Measurements from ENCODE around the gene SRC. TPM values are rescaled to one million over a fixed set of nuclear protein-coding genes. Genes with fewer than 3 reads are reported as not detected.

SRC gene
- total RNA-seq, 1 experiment from 2014 or later, result 23.3 TPM

- Histone ChIP-seq H3K4me3 (ENCODE audit: low read depth, low read length, poor library complexity, severe bottlenecking) (no peak overlapping the region), H3K27me3 (replicated peaks; ENCODE audit: insufficient read depth, low read depth, low read length, poor library complexity) (no peaks in the 10 kb centered on the region), H3K4me1 (ENCODE audit: insufficient read depth, low read length, poor library complexity, severe bottlenecking) (no peaks in the 10 kb centered on the region), H3K27ac (ENCODE audit: low read depth, low read length, poor library complexity, severe bottlenecking) (no peak overlapping the region), H3K9me3 (ENCODE audit: low read depth, low read length, poor library complexity, severe bottlenecking) (no peaks in the 10 kb centered on the region), H3K36me3 (ENCODE audit: insufficient read depth, low read length, poor library complexity, severe bottlenecking) (no peaks in the 10 kb centered on the region)
- TF ChIP-seq EZH2 (IDR thresholded peaks at IDR 0.05; ENCODE audit: borderline replicate concordance, low read depth, low read length, poor library complexity, severe bottlenecking), result no peak
- TF ChIP-seq CTCF (conservative IDR thresholded peaks at IDR 0.05; ENCODE audit: low read depth, low read length), result no peak
- POLR2A ChIA-PET (ENCODE audit: low non-redundant PET), result no interaction called here
- CTCF ChIA-PET, result no interaction called here
- intact Hi-C loops (cut with micrococcal nuclease; ENCODE audit: unreplicated experiment), result loop anchor here (5.0 to 10.0 kb wide), 2 partner anchors 100 to 143 kb away; partner anchors contain the start of genes BLCAP and NNAT
- no TSS peak for BruUV-seq (replicated peaks)
- no peak for DNase-seq (ENCODE audit: low spot score)
Observed at GRCh38 chr20:37381621-37382471, 35.9 kb downstream of the SRC start.

GRCh38 chr20:37382482-37383120 lies 36.7 kb downstream of the SRC start:
- CTCF ChIA-PET, result no interaction called here
- TF ChIP-seq EZH2 (IDR thresholded peaks at IDR 0.05; ENCODE audit: borderline replicate concordance, low read depth, low read length, poor library complexity, severe bottlenecking) (no peak), CTCF (conservative IDR thresholded peaks at IDR 0.05; ENCODE audit: low read depth, low read length) (no peak)
- no peak for DNase-seq (ENCODE audit: low spot score)

GRCh38 chr20:37383229-37383989 lies 37.5 kb downstream of the SRC start:
- H3K4me1 ChIP-seq (ENCODE audit: insufficient read depth, low read length, poor library complexity, severe bottlenecking), result no peaks in the 10 kb centered on the region
- ChIA-PET POLR2A (ENCODE audit: low non-redundant PET) (no interaction called here), CTCF (interaction anchor here (0.7 kb wide), 1 partner anchor 91 kb away, joined by 5 read pairs; no protein-coding TSS in a partner anchor)
- no peaks in the 10 kb centered on the region for H3K27me3 ChIP-seq (replicated peaks; ENCODE audit: insufficient read depth, low read depth, low read length, poor library complexity)
- H3K4me3 ChIP-seq (ENCODE audit: low read depth, low read length, poor library complexity, severe bottlenecking), result no peak overlapping the region
- TF ChIP-seq EZH2 (IDR thresholded peaks at IDR 0.05; ENCODE audit: borderline replicate concordance, low read depth, low read length, poor library complexity, severe bottlenecking), result no peak
- no peak for TF ChIP-seq CTCF (conservative IDR thresholded peaks at IDR 0.05; ENCODE audit: low read depth, low read length)
- no peak overlapping the region for H3K27ac ChIP-seq (ENCODE audit: low read depth, low read length, poor library complexity, severe bottlenecking)
- H3K9me3 ChIP-seq (ENCODE audit: low read depth, low read length, poor library complexity, severe bottlenecking), result no peaks in the 10 kb centered on the region
- H3K36me3 ChIP-seq (ENCODE audit: insufficient read depth, low read length, poor library complexity, severe bottlenecking), result no peaks in the 10 kb centered on the region
- no TSS peak for BruUV-seq (replicated peaks)
- intact Hi-C loops (cut with micrococcal nuclease; ENCODE audit: unreplicated experiment), result loop anchor here (5.0 to 10.0 kb wide), 2 partner anchors 101 to 141 kb away; partner anchors contain the start of genes BLCAP and NNAT
- no peak for DNase-seq (ENCODE audit: low spot score)

More at GRCh38 chr20:37382482-37383120, 36.7 kb downstream of the SRC start:
- POLR2A ChIA-PET (ENCODE audit: low non-redundant PET), result no interaction called here
- no TSS peak for BruUV-seq (replicated peaks)
- Histone ChIP-seq H3K4me1 (ENCODE audit: insufficient read depth, low read length, poor library complexity, severe bottlenecking) (no peaks in the 10 kb centered on the region), H3K9me3 (ENCODE audit: low read depth, low read length, poor library complexity, severe bottlenecking) (no peaks in the 10 kb centered on the region), H3K36me3 (ENCODE audit: insufficient read depth, low read length, poor library complexity, severe bottlenecking) (no peaks in the 10 kb centered on the region), H3K27ac (ENCODE audit: low read depth, low read length, poor library complexity, severe bottlenecking) (no peak overlapping the region), H3K4me3 (ENCODE audit: low read depth, low read length, poor library complexity, severe bottlenecking) (no peak overlapping the region), H3K27me3 (replicated peaks; ENCODE audit: insufficient read depth, low read depth, low read length, poor library complexity) (no peaks in the 10 kb centered on the region)
- intact Hi-C loops (cut with micrococcal nuclease; ENCODE audit: unreplicated experiment), result loop anchor here (5.0 to 10.0 kb wide), 2 partner anchors 100 to 142 kb away; partner anchors contain the start of genes BLCAP and NNAT

Data from A673 (cell line).